NCI-H2107 treated with DMSO at 0.1 percent for 48 hours (cell line): Measurements from ENCODE around the gene LMO7.

Source experiments
- DNase-seq: peaks from one replicate; lab custom pipeline; 2025; ENCODE audit not compliant: unreplicated experiment; lab: John Stamatoyannopoulos, UW

The LMO7 gene

DNA sequence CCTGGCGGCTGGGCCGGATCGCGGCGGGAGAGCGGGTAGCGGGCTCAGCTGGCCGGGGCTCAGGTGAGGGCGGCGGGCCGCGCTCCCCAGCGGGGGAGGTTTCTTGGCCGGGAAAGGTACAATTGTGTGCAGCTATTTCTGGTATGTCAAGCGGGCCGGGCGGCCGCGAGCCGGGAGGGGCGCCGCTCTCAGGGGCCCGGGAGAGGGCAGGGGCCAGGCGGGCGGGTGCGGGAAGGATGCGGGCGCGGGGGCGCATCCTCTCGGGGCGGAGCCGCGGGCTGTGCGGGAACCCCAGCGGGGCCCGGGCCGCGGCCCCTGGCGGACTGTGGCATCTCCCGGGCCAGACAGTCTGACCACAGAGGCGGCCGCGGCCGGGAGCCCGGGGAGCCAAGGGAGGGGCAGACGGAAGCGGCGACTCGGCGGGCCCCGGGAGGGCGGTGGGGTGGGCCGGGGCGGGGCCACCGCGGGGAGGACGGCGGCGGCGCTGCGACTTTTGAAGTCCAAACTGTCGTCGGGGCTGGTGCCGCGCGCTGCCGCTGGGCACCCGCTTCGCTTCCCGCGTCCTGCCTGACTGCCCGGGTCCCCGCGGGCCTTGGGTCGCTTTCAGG, at the start of gene LMO7:
Gene LMO7 (plus strand): TSS at position 503 of the 608 bp plus-strand sequence. CDS start 328 bp downstream, outside the sequence.
- DNase-seq, result no peak

DNA sequence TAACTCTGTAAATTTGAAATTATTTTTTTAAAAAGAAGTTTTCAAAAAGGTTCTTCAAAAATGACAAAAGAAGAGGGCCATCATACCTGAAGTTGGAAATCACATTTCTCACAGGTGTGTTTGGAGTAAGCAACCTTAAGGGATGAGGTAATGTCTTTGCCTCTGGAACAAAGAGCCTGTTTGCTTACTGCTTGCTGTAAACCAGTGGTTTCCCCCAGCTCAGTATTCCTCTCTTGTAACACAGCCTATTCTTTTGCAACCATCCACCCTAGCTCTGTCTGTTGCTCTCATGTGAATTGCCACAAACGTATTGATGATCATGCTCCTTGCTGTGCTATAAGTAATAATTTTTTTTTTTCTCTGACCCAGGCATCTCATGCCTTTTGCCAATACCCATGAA, 48.5 kb upstream of the LMO7 start:
- DNase-seq, result peak; percentile 28

DNA sequence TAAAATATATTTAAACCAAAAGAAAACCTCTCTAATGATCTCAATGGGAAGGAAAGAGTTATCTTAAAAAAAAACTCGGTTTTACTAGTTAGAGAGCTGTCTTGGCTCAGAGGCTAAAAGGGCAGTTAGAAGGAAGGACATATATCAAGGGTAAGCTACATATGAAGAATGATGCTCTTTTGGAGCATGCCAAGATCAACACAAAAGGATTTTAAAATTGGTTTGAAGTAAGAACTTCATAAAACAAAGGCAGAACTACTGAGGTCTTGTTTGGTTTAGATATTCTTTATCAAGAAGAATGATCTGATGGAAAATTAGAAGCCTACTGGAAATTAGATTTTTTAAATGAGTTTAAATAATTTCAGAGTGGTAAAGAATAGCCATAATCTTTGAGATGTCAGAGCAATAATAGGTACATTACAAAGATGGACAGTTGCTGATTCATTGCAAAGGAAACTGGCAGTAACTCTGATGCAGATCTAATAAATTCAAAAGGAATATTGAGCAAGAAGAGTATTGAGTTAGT, 39.4 kb upstream of the LMO7 start:
- DNase-seq, result no peak

DNA sequence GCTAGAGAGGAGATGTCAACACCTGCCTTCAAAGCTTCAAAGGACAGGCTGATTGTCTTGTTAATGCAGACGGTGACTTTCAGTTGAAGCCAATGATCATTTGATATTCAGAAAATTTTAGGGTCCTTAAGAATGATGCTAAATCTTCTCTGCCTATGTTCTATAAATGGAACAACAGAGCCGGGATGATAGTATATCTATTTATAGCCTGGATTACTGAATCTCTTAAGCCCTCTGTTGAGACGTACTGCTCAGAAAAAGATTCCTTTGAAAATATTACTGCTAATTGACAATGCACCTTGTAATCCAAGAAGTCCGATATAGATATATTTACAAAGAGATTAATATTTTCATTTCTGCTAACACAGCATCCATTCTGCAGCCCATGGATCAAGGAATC, 35.8 kb upstream of the LMO7 start:
- no peak for DNase-seq

DNA sequence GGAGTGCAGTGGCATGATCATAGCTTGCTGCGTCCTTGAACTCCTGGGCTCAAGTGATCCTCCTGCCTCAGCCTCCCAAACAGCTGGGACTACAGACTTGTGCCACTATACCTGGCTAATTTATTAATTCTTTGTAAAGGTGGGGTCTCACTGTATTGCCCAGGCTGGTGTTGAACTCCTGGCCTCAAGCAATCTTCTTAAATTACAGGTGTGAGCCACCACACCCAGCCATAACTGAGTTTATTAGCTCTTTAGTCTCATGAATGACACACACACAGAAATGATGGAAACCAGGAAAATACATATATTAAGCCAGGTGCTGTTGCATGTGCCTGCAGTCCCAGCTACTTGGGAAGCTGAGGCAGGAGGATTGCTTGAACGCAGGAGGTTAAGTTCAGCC, 33.1 kb upstream of the LMO7 start:
- no peak for DNase-seq

DNA sequence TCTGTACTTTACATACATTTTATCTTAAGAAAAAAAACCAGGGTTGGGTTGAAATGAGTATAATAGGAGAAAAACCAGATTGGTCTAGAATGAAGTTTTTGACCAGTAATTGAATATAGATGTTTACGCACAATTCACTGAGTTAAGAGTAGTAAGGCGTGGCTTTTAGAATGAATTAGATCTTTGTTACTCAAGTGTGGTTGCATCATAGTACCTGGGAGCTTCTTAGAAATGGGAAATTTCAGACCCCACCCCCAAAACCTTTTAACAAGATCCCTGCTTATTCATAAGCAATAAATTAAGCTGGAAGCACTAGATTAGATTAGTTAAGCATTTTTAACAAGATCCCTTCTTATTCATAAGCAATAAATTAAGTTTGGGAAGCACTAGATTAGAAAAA, 28.7 kb upstream of the LMO7 start:
- no peak for DNase-seq

DNA sequence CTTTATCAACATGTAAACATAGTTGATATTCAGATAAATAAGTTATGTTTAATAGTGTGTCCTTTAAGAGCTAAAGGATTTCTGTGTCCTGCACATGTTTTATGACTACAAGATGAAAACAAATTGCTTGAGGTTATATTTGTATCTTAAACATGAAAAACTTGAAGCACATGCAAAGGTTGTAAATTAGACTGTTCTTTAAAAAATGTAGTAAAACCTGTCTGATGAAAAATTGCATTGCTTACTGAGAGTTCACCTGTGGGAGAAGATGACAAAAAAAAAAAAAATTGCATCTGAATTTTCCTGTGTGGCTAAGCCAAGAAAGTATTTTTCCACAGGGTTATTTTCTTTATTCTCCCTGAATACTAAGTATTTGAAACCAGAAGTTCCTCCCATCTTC, 25.7 kb upstream of the LMO7 start:
- DNase-seq, result no peak

DNA sequence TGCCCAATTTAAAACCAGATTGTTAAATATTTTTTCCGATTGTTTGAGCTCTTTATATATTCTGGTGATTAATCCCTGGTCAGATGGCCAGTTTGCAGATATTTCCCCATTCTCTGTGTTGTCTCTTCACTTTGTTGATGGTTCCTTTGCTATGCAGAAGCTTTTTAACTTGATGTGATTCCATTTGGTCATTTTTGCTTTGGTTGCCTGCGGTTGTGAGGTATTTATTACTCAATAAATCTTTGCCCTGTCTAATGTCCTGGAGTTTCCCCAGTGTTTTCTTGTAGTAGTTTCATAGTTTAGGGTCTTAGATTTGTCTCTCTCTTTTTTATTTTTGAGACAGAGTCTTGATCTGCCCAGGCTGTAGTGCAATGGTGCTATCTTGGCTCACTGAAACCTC, 23.8 kb upstream of the LMO7 start:
- no peak for DNase-seq

DNA sequence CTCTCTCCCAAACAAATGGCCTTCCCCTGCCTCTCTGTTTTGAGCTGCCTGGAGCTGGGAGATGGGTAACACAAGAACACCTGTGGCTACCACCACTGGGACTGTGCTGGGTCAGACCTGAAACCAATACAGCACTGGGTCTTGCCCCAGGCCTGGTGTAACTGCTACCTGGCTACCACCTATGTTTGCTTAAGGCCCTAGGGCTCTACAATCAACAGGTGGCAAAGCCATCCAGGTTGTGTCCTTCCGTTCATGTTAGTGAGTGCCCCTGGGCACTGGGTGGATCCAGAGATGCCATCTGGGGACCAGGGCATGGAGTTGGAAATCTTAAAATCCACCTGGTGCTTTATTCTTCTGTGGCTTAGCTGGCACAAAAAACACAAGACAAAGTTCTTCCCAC, 18.9 kb upstream of the LMO7 start:
- no peak for DNase-seq

DNA sequence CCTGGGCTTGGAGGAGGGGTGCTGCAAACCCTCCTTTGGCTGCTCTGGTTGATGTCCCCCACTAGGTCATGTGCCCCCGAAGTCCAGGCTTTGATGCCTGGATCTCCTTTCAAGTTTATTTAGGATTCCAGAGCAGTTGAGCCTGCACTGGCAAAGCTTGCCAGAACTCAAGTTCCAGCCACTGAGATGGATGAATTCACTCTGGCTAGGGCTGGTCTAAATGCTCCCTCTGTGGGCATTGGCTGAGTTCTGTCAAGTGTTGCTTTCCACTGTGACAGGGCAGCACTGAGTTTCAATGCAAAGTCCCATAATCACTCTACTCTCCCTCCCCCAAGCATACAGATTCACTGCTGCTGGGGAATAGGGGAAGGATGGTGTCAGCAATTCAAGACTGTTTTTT, 17.8 kb upstream of the LMO7 start:
- DNase-seq, result no peak

DNA sequence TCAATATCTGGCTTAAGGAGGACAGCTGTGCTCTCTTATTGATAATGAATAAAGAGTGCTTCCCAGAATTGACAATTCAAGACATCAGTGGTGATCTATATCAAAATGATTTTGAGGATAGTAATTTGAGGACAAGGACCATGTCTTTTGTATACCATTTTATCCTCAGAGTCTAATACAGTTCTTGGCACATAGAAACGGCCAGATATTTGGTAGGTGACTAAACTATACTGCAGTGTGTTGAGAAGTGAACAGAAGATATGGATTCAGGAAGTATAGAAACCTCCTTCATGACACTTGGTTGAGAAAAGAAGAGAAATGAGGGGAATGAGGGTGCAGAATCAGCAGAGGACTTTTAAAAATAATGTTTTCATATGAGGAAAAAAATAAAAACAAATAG, 16.1 kb upstream of the LMO7 start:
- DNase-seq, result no peak

DNA sequence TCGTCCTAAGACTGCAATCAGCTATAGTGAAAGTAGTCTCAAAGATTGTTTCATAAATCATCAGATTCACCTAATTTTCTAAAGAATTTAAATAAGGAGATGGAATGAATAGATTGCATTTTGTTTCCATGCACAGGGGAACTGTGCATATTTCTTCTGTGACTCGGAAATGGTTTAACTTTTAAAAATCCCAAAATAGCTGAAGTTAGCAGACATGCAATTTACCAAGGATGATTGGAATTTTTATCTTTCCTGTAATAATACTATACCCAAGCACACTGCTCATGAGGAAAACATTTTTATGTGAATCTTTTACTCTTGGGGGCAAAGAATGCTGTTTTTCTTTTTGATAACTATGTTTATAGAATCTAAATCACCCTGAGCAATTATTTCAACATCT, 15.0 kb upstream of the LMO7 start:
- no peak for DNase-seq

DNA sequence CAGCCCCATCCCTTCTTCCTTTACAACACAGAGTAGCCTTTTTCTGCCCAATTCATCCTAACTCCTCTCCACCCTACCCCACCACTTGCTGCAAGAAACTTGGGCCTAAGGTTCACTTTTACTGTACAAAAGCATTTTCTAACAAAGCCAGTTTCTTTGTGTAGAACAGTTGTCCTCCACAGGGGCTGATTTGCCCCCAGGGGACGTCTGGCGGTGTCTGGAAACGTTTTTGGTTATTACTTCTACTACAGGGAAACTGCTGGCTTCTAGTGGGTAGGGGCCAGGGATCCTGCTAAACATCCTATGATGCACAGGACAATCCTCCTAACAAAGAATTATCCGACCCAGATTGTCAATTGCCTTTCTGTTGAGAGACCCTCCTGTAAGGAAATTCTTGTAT, 7.3 kb upstream of the LMO7 start:
- no peak for DNase-seq

DNA sequence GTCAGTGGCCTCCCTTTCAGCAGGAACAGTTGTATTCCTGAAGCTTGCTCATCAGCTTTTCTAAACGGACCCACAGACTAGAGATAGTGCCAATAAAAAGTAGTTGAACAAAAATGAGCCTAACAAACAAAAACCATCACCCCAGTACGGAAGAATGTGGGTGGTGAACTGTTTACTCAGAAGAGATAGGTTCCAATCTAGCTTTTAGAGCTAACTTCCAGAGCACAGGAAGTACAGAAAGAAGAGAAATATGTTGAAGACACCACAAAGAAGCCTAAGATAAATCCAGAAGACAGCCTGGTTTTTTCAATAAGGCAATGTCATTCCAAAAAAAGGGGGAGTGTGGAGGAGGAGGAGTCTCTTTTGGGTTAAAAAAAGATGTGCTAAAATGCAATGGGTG, 2.8 kb upstream of the LMO7 start:
- DNase-seq, result no peak

DNA sequence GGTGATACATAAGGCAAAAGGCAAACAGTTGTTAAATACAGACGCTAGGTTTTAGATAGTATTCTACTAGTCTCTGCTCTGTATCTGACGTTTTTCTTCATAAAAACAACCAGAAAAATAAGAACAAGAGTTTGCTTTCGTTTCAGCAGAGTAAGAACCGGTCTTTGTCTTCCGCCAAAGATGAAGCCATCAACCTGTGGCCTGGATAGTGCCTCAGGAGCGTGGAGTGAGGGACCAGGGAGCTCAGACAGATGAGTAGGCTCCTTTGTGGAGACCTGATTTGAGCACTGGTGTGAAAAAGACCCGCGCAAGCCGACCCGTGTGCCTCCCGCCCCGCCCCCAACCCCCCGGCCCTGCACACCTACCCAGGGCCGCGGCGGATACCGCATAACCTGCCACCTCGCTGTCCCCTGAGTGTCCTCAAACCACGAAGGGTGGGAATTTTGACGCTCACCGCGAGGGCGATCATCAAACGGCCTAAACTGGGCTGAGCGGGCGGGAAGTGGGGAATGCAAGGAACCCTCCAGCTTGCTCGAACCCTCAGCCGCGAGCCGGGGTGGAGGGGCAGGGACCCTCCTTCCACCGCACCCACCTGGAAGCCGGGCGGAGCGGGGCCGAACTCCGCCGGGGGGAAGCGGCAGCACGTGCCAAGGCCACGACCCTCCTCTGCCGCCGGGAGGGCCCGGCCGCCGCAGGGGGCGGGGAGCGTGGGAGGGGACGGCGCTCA, 866 bp upstream of the LMO7 start:
- no peak for DNase-seq

DNA sequence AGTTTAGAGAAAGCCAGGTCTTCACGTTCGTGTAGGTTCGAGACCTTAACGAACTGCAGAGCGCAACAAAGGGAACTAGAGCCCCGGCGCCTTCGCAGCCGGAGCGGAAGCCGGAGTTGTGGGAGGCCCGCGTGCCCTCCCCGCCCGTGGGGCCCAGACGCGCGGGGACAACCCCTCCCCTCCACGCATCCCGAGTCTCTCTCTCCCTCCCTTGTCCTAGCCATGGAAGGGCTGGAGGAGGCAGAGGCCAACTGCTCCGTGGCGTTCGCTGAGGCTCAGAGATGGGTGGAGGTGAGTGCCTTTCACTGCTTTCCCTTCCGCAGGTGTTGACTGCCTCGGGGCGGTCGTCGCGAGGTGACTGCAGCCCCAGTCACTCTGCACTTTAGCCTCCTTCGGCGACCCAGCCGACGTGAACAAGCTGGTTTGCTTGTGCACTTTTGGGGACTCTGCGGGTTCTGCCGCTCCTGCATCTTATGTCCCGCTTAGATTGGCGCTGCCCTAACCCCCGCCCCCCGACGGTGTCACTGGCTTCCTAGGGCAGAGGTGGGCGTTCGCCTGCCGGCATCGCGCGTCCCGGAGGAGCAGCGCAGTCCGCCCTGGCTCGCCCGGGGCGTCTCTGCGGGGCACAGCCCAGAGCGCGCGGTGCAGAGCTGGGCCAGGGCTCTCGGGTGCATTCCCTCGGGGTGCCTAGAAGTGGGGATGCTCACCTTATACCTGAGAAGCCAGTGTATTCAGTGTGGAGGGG, 478 bp downstream of the LMO7 start:
- DNase-seq, result no peak

DNA sequence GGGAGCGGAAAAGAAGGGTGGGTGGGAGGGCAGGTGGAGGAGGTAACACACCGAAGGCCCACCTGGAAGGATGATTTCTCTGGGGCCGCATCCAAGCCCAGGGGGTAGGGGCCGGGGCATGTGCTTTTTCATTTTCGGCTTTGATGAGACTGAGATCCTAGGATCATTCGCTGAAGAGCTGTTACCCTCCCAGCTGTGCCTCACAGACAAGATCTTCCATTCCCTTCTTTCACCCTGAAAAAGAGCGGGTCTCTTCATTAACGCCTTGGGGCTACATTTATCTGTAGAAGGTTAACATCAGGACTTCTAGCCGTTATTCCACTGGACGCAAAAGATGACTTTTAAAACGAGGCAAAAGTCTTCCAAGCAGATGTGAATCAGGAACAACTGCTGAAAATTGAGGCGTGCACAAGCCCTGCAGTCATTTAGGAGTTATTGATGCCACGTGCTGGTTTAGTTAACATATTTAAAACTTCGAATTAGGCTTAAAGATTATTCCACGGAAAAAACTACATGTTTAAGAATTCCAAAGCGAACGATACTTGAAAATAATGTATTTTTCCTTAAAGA, 1.1 kb downstream of the LMO7 start:
- DNase-seq, result no peak

DNA sequence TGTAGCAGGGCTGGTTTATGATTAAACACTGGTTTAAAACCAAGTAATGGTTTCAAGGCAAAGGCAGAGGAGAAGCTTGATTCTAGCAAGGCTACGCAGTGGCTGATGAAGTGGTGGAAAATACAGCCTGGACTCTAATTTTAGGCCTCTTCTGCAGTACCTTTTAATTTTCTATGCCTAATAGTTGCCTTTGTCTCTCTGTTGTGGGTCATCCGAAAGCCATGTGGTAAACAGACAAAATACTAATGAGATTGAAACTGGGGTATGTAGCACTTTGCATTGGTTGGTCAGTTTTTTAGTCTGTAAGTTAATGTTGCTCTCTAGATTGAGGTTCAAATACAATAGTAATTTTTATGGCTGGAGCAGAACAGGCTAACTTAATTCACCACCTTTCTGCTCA, 3.3 kb downstream of the LMO7 start:
- DNase-seq, result no peak

DNA sequence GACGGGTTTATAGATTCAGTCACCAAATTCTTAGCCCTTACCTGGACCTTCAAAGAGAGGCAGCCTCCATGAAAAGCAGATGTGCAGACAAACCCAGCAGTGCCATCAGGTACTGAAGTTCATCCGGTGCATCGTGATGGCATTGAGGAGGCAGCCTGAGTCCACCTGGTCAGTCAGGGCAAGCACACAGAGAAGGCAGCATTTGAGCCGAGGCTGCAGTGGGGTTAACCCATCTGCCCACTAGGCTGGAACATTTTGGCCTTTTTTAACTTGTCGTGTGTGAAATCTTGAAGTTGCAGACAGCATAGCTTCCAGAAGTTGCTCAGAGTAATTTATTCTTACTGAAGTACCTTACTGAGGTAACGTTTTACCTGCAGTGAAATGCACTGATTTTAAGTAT, 4.9 kb downstream of the LMO7 start:
- DNase-seq, result no peak

DNA sequence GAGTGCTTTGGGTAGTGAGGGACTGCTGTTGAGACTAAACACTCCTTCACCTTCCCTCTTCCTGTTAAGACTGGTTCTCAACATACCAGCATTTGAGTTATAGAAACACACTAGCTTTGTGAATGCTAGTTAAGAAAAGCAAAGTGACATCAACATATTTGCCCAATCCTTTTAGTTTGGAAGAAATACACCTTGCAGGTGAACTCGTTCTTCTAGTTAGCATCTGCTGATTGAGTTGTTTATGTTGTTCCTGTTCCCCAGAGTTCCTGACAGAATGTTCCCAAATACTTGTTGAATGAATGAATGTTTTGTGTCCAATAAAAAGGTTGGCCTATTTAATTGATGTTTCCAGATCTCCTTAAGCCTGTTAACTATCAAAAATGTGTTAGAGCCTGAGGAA, 7.1 kb downstream of the LMO7 start:
- DNase-seq, result no peak

DNA sequence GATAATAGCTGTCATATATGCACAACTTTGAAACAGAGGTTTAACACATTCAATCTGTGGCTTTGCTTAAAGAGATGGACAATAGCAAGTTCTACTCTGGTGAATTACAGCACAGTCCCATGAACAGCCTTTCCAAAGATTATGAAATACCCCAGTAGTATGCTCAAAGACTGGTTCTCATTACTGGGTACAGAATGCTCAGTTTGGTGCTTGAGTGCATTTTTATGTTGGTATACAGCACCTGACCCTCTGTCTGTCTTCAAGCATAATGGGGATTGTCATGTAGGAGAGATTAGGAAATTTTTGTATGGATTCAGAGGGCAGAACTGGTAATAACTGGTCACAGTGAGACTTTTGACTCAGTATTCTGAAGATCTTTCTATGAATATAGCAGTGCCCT, 7.6 kb downstream of the LMO7 start:
- DNase-seq, result no peak

DNA sequence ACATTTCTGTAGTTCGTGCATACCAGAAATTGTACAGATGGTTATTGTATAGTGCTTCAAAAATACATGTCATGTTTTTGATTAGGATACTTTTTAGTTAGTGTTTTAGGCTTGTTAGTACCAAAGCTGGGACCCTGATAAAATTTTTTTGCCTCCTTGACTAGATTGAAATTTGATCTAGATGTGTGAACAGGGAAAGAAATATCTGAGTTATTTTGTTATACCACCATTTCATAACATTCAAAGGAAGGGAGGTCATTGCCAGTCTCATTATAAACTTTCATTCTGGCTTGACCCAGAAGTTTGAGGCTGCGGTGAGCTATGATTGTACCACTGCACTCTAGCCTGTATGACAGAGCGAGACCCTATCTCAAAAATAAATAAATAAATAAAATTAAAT, 9.0 kb downstream of the LMO7 start:
- DNase-seq, result no peak
